A549 (cell line): ENCODE measurements around the gene RNFT1. TPM values are rescaled to one million over a fixed set of nuclear protein-coding genes. Genes with fewer than 3 reads are reported as not detected.
A peak's percentile ranks its signal among the peaks of the same experiment; 100 is the strongest.
"Not testable (repeated sequence)": the region's sequence is repeated elsewhere in the genome, so short reads cannot be mapped to it uniquely, and the experiment has no call there.

ENCODE experiments used
- ATAC-seq, 2 experiments: fragments of 200-7000 bp in 1 of 2; fragments of >200 bp in 1 of 2; cut with Nextera tagmentation in 1 of 2; cut with Tn5 transposase in 1 of 2; 3 replicates each; pipeline versions ENCODE4 v1.8.0 to v1.9.1; 2018 to 2020; ENCODE audit warnings: mild to moderate bottlenecking in 1 of 2, moderate library complexity in 1 of 2
- CTCF ChIA-PET: fragments of 300-600 bp; sonication (Branson Sonifier 250); formaldehyde crosslinking; extraction: SDS; loops from one replicate; lab custom pipeline; 2021; ENCODE audit warnings: antibody characterized with exemption, inconsistent platforms; lab: Yijun Ruan, JAX
- POLR2A ChIA-PET: fragments of 350-600 bp; formaldehyde crosslinking; extraction: SDS; loops from one replicate; lab custom pipeline; 2021; ENCODE audit warnings: antibody characterized with exemption, inconsistent platforms; lab: Yijun Ruan, JAX
- DNase-seq, 2 experiments: peaks; one replicate each; pipeline versions ENCODE4 v3.0.0 to v3.0.0-alpha.2; 2011 to 2016; ENCODE audit warnings: low read depth in 1 of 2, low spot score in 1 of 2
- FAIRE-seq: peaks from 2 replicates; lab custom pipeline; 2011; peaks lifted over from hg19 to GRCh38; lab: Jason Lieb, UNC
- H3K27ac ChIP-seq, 2 experiments: fragments of >200 bp; sonication (Bioruptor Twin); formaldehyde crosslinking; 3 replicates each; pipeline ENCODE4 v1.5.1; 2016 to 2017
- H3K4me1 ChIP-seq: fragments of >200 bp; sonication (Bioruptor Twin); formaldehyde crosslinking; 3 replicates; pipeline ENCODE4 v1.6.1; 2016
- H3K4me2 ChIP-seq: fragments of >200 bp; sonication (Bioruptor Twin); formaldehyde crosslinking; 3 replicates; pipeline ENCODE4 v1.6.1; 2016
- H3K4me3 ChIP-seq: fragments of >200 bp; sonication (Bioruptor Twin); formaldehyde crosslinking; 3 replicates; pipeline ENCODE4 v1.5.1; 2016
- H3K9me3 ChIP-seq: fragments of >200 bp; sonication (Bioruptor Twin); formaldehyde crosslinking; 3 replicates; pipeline ENCODE4 v1.6.1; 2016
- CEBPB ChIP-seq, 2 experiments: fragments of >200 bp in 1 of 2; sonication (Bioruptor Twin) in 1 of 2; formaldehyde crosslinking in 1 of 2; IDR thresholded peaks; 2 replicates each; pipeline ENCODE4 v1.6.1; 2012 to 2016
- ELK1 ChIP-seq: fragments of 150-350 bp; IDR thresholded peaks from 2 replicates; pipeline ENCODE4 v1.6.1; 2014; ENCODE audit warnings: low read depth, mild to moderate bottlenecking, low read length
- FOSB ChIP-seq: fragments of 250-450 bp; sonication (Bioruptor Pico); IDR thresholded peaks from 2 replicates; pipeline ENCODE4 v1.5.0; 2020; ENCODE audit warnings: mild to moderate bottlenecking, moderate library complexity
- KDM5A ChIP-seq: fragments of 200-600 bp; sonication (generic); IDR thresholded peaks from 2 replicates; pipeline ENCODE4 v1.6.1; 2016; ENCODE audit warnings: antibody characterized with exemption, mild to moderate bottlenecking
- NR3C1 ChIP-seq: fragments of >200 bp; sonication (Bioruptor Twin); formaldehyde crosslinking; IDR thresholded peaks from 3 replicates; pipeline ENCODE4 v1.6.1; 2017
- POLR2A ChIP-seq: IDR thresholded peaks from 2 replicates; pipeline ENCODE4 v1.6.1; 2012; ENCODE audit warnings: mild to moderate bottlenecking, low read length
- RCOR1 ChIP-seq: fragments of 150-350 bp; IDR thresholded peaks from 2 replicates; pipeline ENCODE4 v1.6.1; 2014; ENCODE audit warnings: antibody characterized with exemption, low read length, low read depth
- SMC3 ChIP-seq: fragments of >200 bp; sonication (Bioruptor Twin); formaldehyde crosslinking; IDR thresholded peaks from 3 replicates; pipeline ENCODE4 v1.6.1; 2018; ENCODE audit warnings: inconsistent platforms
- SREBF2 ChIP-seq: fragments of 450-650 bp; IDR thresholded peaks from 2 replicates; pipeline ENCODE4 v1.6.1; 2014; ENCODE audit warnings: mild to moderate bottlenecking, moderate library complexity
- TP53 ChIP-seq: fragments of 250-450 bp; sonication (Bioruptor Pico); IDR thresholded peaks from 2 replicates; pipeline ENCODE4 v1.5.0; 2021; ENCODE audit warnings: mild to moderate bottlenecking, moderate library complexity
- WGBS: methylation state at CpG from one replicate; pipeline ENCODE4 v1.1.6; 2017; ENCODE audit errors: missing lambda C conversion rate; 5-methylcytosine and 5-hydroxymethylcytosine counted together
- polyA plus RNA-seq, 4 experiments: library from polyadenylated mRNA; depleted of rRNA in 3 of 4; stranded (reverse); fragments of >200 nt; fragmentation: RNase III in 1 of 4; extraction: RNeasy Plus Mini Kit Qiagen cat#74134 plus additional on column Dnase treatment in 1 of 4; gene quantifications; 2 replicates in 3 of 4; 3 replicates in 1 of 4; pipeline ENCODE4 v1.2.3, GENCODE V29; 2011 to 2017

The RNFT1 gene
- polyA plus RNA-seq, 2 of the 4 experiments (the other 2 are of a cell fraction), result 16.2 to 29.9 TPM

DNA sequence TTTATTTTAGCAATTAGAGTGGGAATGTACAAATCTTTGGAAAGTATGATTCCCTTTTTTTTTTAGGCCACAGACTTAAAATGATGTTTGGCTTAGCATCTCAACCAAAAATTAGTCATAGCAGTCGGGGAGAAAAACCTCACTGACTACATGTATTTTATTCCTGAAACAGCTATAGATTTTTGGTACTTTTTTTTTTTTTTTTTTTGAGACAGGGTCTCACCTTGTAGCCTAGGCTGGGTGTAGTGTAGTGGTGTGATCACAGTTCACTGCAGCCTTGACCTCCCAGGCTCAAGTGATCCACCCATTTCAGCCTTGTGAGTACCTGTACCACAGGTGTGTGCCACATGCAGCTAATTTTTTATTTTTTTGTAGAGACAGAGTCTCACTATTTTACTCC lies 23.4 kb downstream of the RNFT1 start:
- Histone ChIP-seq H3K27ac (no peak overlapping the region), H3K4me3 (no peak overlapping the region), H3K4me2 (no peak overlapping the region), H3K4me1 (no peaks in the 10 kb centered on the region), H3K9me3 (no peaks in the 10 kb centered on the region)
- no peak for FAIRE-seq
- ChIA-PET CTCF (interaction anchor here (0.6 to 1.3 kb wide), 5 partner anchors 21 to 669 kb away, joined by 3 to 6 read pairs (median 3); no protein-coding TSS in a partner anchor), POLR2A (no interaction called here)
- ATAC-seq, result no peak
- TF ChIP-seq SMC3 (no peak), ELK1 (no peak), KDM5A (no peak), POLR2A (no peak), TP53 (CRISPR knock-in tag) (no peak), NR3C1 (no peak), FOSB (CRISPR knock-in tag) (no peak), RCOR1 (no peak), SREBF2 (no peak)
- 93% methylated on average over 1 of the region's 1 CpG for WGBS
- no peak for DNase-seq

DNA sequence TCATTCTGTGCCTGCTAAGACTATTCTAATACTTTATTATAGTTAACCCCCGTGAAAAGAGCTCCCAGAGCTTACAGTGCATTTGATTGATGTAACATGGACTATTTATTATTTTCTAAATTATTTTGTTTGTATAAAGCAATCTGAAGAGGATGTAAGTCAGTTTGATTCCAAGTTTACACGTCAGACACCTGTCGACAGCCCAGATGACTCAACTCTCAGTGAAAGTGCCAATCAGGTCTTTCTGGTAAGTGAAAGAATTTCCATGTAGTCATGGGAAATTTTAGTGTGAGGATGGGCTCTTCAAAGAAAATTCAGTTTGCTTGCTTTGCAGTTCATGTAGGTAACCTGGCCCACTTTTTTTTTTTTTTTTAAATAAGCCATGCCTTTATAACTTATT lies 23.8 kb downstream of the RNFT1 start:
- H3K27ac ChIP-seq, FAIRE-seq, H3K4me2 ChIP-seq, H3K9me3 ChIP-seq, POLR2A ChIA-PET, ATAC-seq, H3K4me1 ChIP-seq, H3K4me3 ChIP-seq, DNase-seq: not testable (repeated sequence)
- CTCF ChIA-PET, result interaction anchor here (0.6 kb wide), 1 partner anchor 176 kb away, joined by 3 read pairs; no protein-coding TSS in a partner anchor
- WGBS, result 71% methylated on average over 3 of the region's 3 CpGs

- FAIRE-seq, H3K27ac ChIP-seq, POLR2A ChIA-PET, ATAC-seq, DNase-seq, H3K4me3 ChIP-seq, H3K4me2 ChIP-seq, H3K9me3 ChIP-seq, H3K4me1 ChIP-seq: not testable (repeated sequence)
- WGBS, result 94% methylated on average over 1 of the region's 1 CpG
- CTCF ChIA-PET, result interaction anchor here (0.8 to 2.5 kb wide), 4 partner anchors 10 to 32 kb away, joined by 3 to 13 read pairs (median 4); partner anchors contain the start of gene RNFT1
Observed at GRCh38 chr17:59933317-59933716, 31.2 kb downstream of the RNFT1 start.

DNA sequence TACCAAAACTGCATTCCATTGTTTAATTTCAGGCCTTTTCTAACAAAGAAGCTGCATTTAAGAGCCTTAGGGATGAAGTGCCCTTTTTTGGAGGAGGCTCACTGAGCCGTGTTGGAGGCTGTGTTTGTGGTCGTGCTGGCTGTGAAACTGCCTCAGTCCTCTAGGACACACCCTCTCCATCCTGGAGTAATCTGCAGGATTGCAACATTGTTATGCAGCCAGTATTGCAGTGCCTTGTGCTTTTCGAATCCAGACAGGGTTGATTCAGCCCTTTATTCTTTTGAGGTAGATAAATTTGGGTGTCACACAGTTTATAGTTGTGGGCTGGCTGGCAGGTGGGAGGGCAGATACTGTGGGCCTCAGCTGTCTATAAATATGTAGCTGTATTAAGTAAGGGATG lies 33.8 kb downstream of the RNFT1 start:
- FAIRE-seq, H3K4me3 ChIP-seq, H3K27ac ChIP-seq, H3K4me1 ChIP-seq, H3K4me2 ChIP-seq, POLR2A ChIA-PET, H3K9me3 ChIP-seq: not testable (repeated sequence)
- TF ChIP-seq CEBPB (IDR thresholded peaks at IDR 0.05), result peak; percentile 24 to 46; a peak in 1 of 4 replicates
- CTCF ChIA-PET, result interaction anchor here (0.7 kb wide), 1 partner anchor 107 kb away, joined by 3 read pairs; no protein-coding TSS in a partner anchor
- ATAC-seq (peak; percentile 85 to 93), DNase-seq (peak in 1 of 2 experiments; percentile 18)
- 57% methylated on average over 3 of the region's 3 CpGs for WGBS

GRCh38 chr17:59930121-59930520 lies 34.4 kb downstream of the RNFT1 start:
- H3K4me2 ChIP-seq, H3K27ac ChIP-seq, DNase-seq, H3K4me1 ChIP-seq, FAIRE-seq, H3K9me3 ChIP-seq, POLR2A ChIA-PET, H3K4me3 ChIP-seq, CTCF ChIA-PET: not testable (repeated sequence)
- ATAC-seq, result peak in 1 of 2 experiments; percentile 32; a peak in 3 of 6 replicates
- 93% methylated on average over 2 of the region's 2 CpGs for WGBS

- H3K27ac ChIP-seq, DNase-seq, H3K4me3 ChIP-seq, FAIRE-seq, POLR2A ChIA-PET, H3K4me1 ChIP-seq, H3K4me2 ChIP-seq, ATAC-seq, H3K9me3 ChIP-seq: not testable (repeated sequence)
- CTCF ChIA-PET, result interaction anchor here (0.5 to 1.7 kb wide), 2 partner anchors 21 to 116 kb away, joined by 3 read pairs; no protein-coding TSS in a partner anchor
- WGBS, result 95% methylated on average over 5 of the region's 5 CpGs
Observed at GRCh38 chr17:59920637-59921036, 43.9 kb downstream of the RNFT1 start.
